ENCODE results near the gene CHST11. TPM values are rescaled to one million over a fixed set of nuclear protein-coding genes. Genes with fewer than 3 reads are reported as not detected.

The CHST11 gene
- total and polyA plus RNA-seq, 7 experiments from 2014 or later, result 23.4 to 74.3 (median 32.0) TPM

DNA sequence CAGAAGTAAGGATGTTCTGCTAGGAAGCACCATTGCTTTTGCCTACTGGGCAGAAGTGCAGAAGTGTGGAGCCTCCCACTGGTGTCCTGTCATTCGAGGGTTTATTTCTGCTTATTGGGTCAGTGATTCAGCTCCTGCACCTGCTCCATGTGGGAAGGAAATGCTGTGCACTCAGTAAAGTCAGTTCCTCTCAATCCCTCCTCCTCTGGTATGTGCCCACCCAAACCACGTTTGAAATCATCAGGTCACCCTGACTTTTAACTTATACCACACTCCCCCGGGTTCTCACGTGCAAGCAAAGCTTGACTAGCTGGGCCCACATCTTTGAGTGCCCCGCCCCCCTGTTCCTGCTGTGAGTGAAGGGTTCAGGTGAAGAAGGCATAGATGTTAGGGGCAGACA, 223.7 kb downstream of the CHST11 start:
- ATAC-seq (no peak), DNase-seq (no peak)
- Histone ChIP-seq H3K9me3 (ENCODE audit: control insufficient read depth in 2 of 3, low read length in 3 of 3) (no peaks in the 10 kb centered on the region), H3K4me1 (ENCODE audit: control insufficient read depth in 2 of 2, insufficient read depth in 2 of 2, low read length in 2 of 2) (peaks cover 25 to 51% of the 10 kb centered on the region in 2 donors), H3K36me3 (ENCODE audit: control insufficient read depth in 2 of 3, insufficient read depth in 3 of 3, low read length in 3 of 3) (no peaks in the 10 kb centered on the region), H3K27me3 (ENCODE audit: control insufficient read depth in 2 of 2, insufficient read depth in 2 of 2, low read length in 2 of 2) (no peaks in the 10 kb centered on the region), H3K27ac (ENCODE audit: low read depth, low read length) (no peak overlapping the region), H3K4me3 (ENCODE audit: low read length) (no peak overlapping the region)
- Mint-ChIP-seq H3K36me3 (peaks cover 0 to 30% (median 0%) of the 10 kb centered on the region in 5 donors), H3K4me3 (peak overlapping the region in 2 of 10 donors; percentile 11 to 26), H3K9me3 (peaks cover 0 to 7% (median 0%) of the 10 kb centered on the region in 11 donors), H3K27me3 (no peaks in the 10 kb centered on the region), H3K4me1 (peaks cover 36 to 81% (median 49%) of the 10 kb centered on the region in 7 donors), H3K27ac (peak overlapping the region in 3 of 9 donors; percentile 15 to 70 (median 59))
- ChIA-PET CTCF (interaction anchor here (1.1 kb wide), 1 partner anchor 26 kb away, joined by 4 read pairs; no protein-coding TSS in a partner anchor), POLR2A (no interaction called here)
- intact Hi-C loops (cut with micrococcal nuclease), result loop anchor here (1.0 to 5.0 kb wide), 7 partner anchors 82 to 427 kb away; partner anchors contain the start of genes SLC41A2 (in 1 of the 2) and WASHC4 (in 1 of the 2)

DNA sequence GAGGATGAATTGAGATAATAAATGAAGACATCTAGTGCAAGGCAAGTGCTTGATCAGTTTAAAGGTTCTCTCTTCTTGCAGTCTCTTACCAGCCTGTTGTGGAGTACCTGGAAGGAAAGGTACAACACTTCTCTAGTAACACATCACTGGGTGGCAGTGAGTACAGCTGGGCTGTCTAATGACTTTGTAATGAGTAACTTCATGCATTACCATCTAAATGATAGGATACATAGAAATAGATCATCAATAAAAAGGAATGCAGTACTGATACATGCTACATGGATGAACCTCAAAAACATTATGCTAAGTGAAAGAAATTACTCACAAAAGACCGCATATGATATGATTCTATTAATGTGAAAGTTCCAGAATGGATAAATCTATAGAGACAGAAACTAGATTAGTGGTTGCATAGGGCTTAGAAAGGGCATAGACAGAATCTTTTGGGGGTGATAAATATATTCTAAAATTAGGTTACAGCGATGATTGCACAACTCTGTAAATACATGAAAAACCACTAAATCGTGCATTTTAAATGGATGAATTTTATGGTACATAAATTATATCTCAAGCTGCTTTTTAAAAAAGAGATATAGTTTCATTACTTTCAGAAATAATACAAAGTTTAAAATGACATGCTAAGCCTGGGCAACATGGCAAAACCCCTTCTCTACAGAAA, 224.4 kb downstream of the CHST11 start:
- peak overlapping the region in 2 of 9 donors; percentile 46 to 70 for H3K27ac Mint-ChIP-seq
- Histone ChIP-seq H3K9me3 (ENCODE audit: control insufficient read depth in 2 of 3, low read length in 3 of 3) (no peaks in the 10 kb centered on the region), H3K27me3 (ENCODE audit: control insufficient read depth in 2 of 2, insufficient read depth in 2 of 2, low read length in 2 of 2) (no peaks in the 10 kb centered on the region), H3K36me3 (ENCODE audit: control insufficient read depth in 2 of 3, insufficient read depth in 3 of 3, low read length in 3 of 3) (no peaks in the 10 kb centered on the region), H3K4me1 (ENCODE audit: control insufficient read depth in 2 of 2, insufficient read depth in 2 of 2, low read length in 2 of 2) (peaks cover 25 to 57% of the 10 kb centered on the region in 2 donors), H3K4me3 (ENCODE audit: low read length) (no peak overlapping the region), H3K27ac (ENCODE audit: low read depth, low read length) (no peak overlapping the region)
- no peaks in the 10 kb centered on the region for H3K27me3 Mint-ChIP-seq
- DNase-seq (no peak), ATAC-seq (no peak)
- peak overlapping the region in 4 of 10 donors; percentile 6 to 52 (median 10) for H3K4me3 Mint-ChIP-seq
- peaks cover 0 to 29% (median 0%) of the 10 kb centered on the region in 5 donors for H3K36me3 Mint-ChIP-seq
- ChIA-PET CTCF (interaction anchor here (1.1 kb wide), 1 partner anchor 27 kb away, joined by 4 read pairs; no protein-coding TSS in a partner anchor), POLR2A (no interaction called here)
- intact Hi-C loops (cut with micrococcal nuclease), result loop anchor here (5.0 kb wide), 5 partner anchors 81 to 426 kb away; partner anchors contain the start of genes SLC41A2 (in 1 of the 2) and WASHC4 (in 1 of the 2)
- H3K9me3 Mint-ChIP-seq, result peaks cover 0 to 7% (median 0%) of the 10 kb centered on the region in 11 donors
- peaks cover 37 to 87% (median 50%) of the 10 kb centered on the region in 7 donors for H3K4me1 Mint-ChIP-seq

DNA sequence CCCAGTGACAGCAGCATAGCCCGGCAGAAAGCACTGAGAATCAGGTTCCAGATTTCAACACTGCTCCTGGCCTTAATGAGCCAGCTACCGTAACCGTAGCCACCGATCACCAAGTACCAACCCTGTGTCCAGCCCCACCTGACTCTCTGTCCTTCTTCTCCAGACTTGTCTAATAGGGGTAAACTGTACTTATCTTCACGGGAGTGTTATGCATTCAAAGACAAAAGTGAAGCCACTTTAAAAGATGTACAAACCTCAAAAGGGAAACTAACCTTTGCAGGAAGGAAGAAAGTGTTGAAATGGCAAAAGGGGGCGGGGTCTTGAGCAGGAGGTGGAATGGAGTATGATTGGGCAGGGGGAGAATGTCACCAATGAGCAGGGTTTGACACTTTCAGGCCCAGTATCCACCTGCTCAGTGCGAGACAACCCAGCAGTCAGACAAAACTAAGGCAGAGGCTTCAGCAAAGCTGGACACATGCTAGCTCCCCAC, 226.1 kb downstream of the CHST11 start:
- H3K27me3 Mint-ChIP-seq, result no peaks in the 10 kb centered on the region
- Histone ChIP-seq H3K27me3 (ENCODE audit: control insufficient read depth in 2 of 2, insufficient read depth in 2 of 2, low read length in 2 of 2) (no peaks in the 10 kb centered on the region), H3K9me3 (ENCODE audit: control insufficient read depth in 2 of 3, low read length in 3 of 3) (no peaks in the 10 kb centered on the region), H3K4me3 (ENCODE audit: low read length) (peak overlapping the region; percentile 56), H3K27ac (ENCODE audit: low read depth, low read length) (peak overlapping the region; percentile 59), H3K36me3 (ENCODE audit: control insufficient read depth in 2 of 3, insufficient read depth in 3 of 3, low read length in 3 of 3) (no peaks in the 10 kb centered on the region), H3K4me1 (ENCODE audit: control insufficient read depth in 2 of 2, insufficient read depth in 2 of 2, low read length in 2 of 2) (peaks cover 35 to 73% of the 10 kb centered on the region in 2 donors)
- H3K4me1 Mint-ChIP-seq, result peaks cover 49 to 91% (median 56%) of the 10 kb centered on the region in 7 donors
- peak overlapping the region; percentile 61 to 87 (median 72) for H3K4me3 Mint-ChIP-seq
- intact Hi-C loops (cut with micrococcal nuclease), result loop anchor here (1.0 to 5.0 kb wide), 9 partner anchors 12 to 424 kb away; partner anchors contain the start of genes CHST11 (in 1 of the 2), SLC41A2 (in 1 of the 2) and WASHC4 (in 1 of the 2)
- peak overlapping the region; percentile 13 to 89 (median 48) for H3K27ac Mint-ChIP-seq
- H3K9me3 Mint-ChIP-seq, result peaks cover 0 to 7% (median 0%) of the 10 kb centered on the region in 11 donors
- CTCF ChIA-PET, result interaction anchor here (0.7 kb wide), 1 partner anchor 226 kb away, joined by 3 read pairs; no protein-coding TSS in a partner anchor
- POLR2A ChIA-PET, result no interaction called here
- peaks cover 0 to 36% (median 0%) of the 10 kb centered on the region in 5 donors for H3K36me3 Mint-ChIP-seq
- DNase-seq (peak; percentile 29 to 79 (median 73)), ATAC-seq (peak; percentile 90)

GRCh38 chr12:104683831-104684503, 227.2 kb downstream of the CHST11 start:
- Histone ChIP-seq H3K9me3 (ENCODE audit: control insufficient read depth in 2 of 3, low read length in 3 of 3) (no peaks in the 10 kb centered on the region), H3K4me3 (ENCODE audit: low read length) (no peak overlapping the region), H3K27me3 (ENCODE audit: control insufficient read depth in 2 of 2, insufficient read depth in 2 of 2, low read length in 2 of 2) (no peaks in the 10 kb centered on the region), H3K36me3 (ENCODE audit: control insufficient read depth in 2 of 3, insufficient read depth in 3 of 3, low read length in 3 of 3) (no peaks in the 10 kb centered on the region), H3K27ac (ENCODE audit: low read depth, low read length) (no peak overlapping the region), H3K4me1 (ENCODE audit: control insufficient read depth in 2 of 2, insufficient read depth in 2 of 2, low read length in 2 of 2) (peaks cover 35 to 81% of the 10 kb centered on the region in 2 donors)
- H3K9me3 Mint-ChIP-seq, result peaks cover 0 to 7% (median 0%) of the 10 kb centered on the region in 11 donors
- DNase-seq (no peak), ATAC-seq (no peak)
- H3K27me3 Mint-ChIP-seq, result no peaks in the 10 kb centered on the region
- peaks cover 0 to 38% (median 0%) of the 10 kb centered on the region in 5 donors for H3K36me3 Mint-ChIP-seq
- intact Hi-C loops (cut with micrococcal nuclease), result loop anchor here (1.0 to 5.0 kb wide), 8 partner anchors 11 to 423 kb away; partner anchors contain the start of genes CHST11 (in 1 of the 2), SLC41A2 (in 1 of the 2) and WASHC4 (in 1 of the 2)
- H3K4me3 Mint-ChIP-seq, result peak overlapping the region in 1 of 10 donors; percentile 47
- peak overlapping the region in 2 of 9 donors; percentile 54 to 89 for H3K27ac Mint-ChIP-seq
- peaks cover 51 to 90% (median 59%) of the 10 kb centered on the region in 7 donors for H3K4me1 Mint-ChIP-seq
- CTCF ChIA-PET, result interaction anchor here (0.6 kb wide), 2 partner anchors 139 to 306 kb away, joined by 3 read pairs; no protein-coding TSS in a partner anchor
- POLR2A ChIA-PET, result no interaction called here

GRCh38 chr12:104684884-104685283, 228.1 kb downstream of the CHST11 start:
- H3K9me3 Mint-ChIP-seq, result peaks cover 0 to 7% (median 0%) of the 10 kb centered on the region in 11 donors
- CTCF ChIA-PET, result interaction anchor here (0.6 kb wide), 1 partner anchor 307 kb away, joined by 3 read pairs; no protein-coding TSS in a partner anchor
- Histone ChIP-seq H3K36me3 (ENCODE audit: control insufficient read depth in 2 of 3, insufficient read depth in 3 of 3, low read length in 3 of 3) (no peaks in the 10 kb centered on the region), H3K27ac (ENCODE audit: low read depth, low read length) (no peak overlapping the region), H3K9me3 (ENCODE audit: control insufficient read depth in 2 of 3, low read length in 3 of 3) (no peaks in the 10 kb centered on the region), H3K4me3 (ENCODE audit: low read length) (no peak overlapping the region), H3K4me1 (ENCODE audit: control insufficient read depth in 2 of 2, insufficient read depth in 2 of 2, low read length in 2 of 2) (peaks cover 35 to 82% of the 10 kb centered on the region in 2 donors), H3K27me3 (ENCODE audit: control insufficient read depth in 2 of 2, insufficient read depth in 2 of 2, low read length in 2 of 2) (no peaks in the 10 kb centered on the region)
- POLR2A ChIA-PET, result no interaction called here
- no peaks in the 10 kb centered on the region for H3K27me3 Mint-ChIP-seq
- ATAC-seq, result no peak
- peaks cover 0 to 37% (median 0%) of the 10 kb centered on the region in 5 donors for H3K36me3 Mint-ChIP-seq
- intact Hi-C loops (cut with micrococcal nuclease), result loop anchor here (5.0 kb wide), 5 partner anchors 77 to 422 kb away; partner anchors contain the start of genes SLC41A2 (in 1 of the 2) and WASHC4 (in 1 of the 2)
- peaks cover 45 to 93% (median 64%) of the 10 kb centered on the region in 7 donors for H3K4me1 Mint-ChIP-seq
- peak overlapping the region in 1 of 9 donors; percentile 27 for H3K27ac Mint-ChIP-seq
- DNase-seq, result no peak
- no peak overlapping the region for H3K4me3 Mint-ChIP-seq

DNA sequence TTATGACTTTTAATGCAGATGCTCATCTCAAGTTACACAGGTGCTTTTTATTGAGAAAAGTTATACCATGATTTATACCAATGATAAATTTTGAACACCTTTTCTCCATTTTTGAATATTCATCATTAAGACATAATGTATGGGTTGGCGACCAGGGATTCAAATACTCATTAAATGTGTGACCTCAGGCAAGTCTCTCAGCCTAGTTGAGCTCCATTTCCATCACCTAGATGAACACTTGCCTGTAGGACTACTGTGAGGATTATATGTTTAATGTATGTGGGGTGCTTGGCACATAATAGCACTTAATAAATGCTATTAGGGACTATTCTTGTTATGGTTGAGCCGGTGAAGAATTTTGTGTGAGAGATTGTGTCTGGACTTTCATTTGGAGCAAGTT, 228.6 kb downstream of the CHST11 start:
- Mint-ChIP-seq H3K4me3 (peak overlapping the region in 1 of 10 donors; percentile 13), H3K27ac (peak overlapping the region in 2 of 9 donors; percentile 30 to 79), H3K27me3 (no peaks in the 10 kb centered on the region), H3K36me3 (peaks cover 0 to 37% (median 0%) of the 10 kb centered on the region in 5 donors), H3K9me3 (peaks cover 0 to 5% (median 0%) of the 10 kb centered on the region in 11 donors), H3K4me1 (peaks cover 40 to 93% (median 64%) of the 10 kb centered on the region in 7 donors)
- ATAC-seq (no peak), DNase-seq (no peak)
- intact Hi-C loops (cut with micrococcal nuclease), result no loop called here
- Histone ChIP-seq H3K36me3 (ENCODE audit: control insufficient read depth in 2 of 3, insufficient read depth in 3 of 3, low read length in 3 of 3) (no peaks in the 10 kb centered on the region), H3K9me3 (ENCODE audit: control insufficient read depth in 2 of 3, low read length in 3 of 3) (no peaks in the 10 kb centered on the region), H3K27me3 (ENCODE audit: control insufficient read depth in 2 of 2, insufficient read depth in 2 of 2, low read length in 2 of 2) (no peaks in the 10 kb centered on the region), H3K27ac (ENCODE audit: low read depth, low read length) (no peak overlapping the region), H3K4me3 (ENCODE audit: low read length) (no peak overlapping the region), H3K4me1 (ENCODE audit: control insufficient read depth in 2 of 2, insufficient read depth in 2 of 2, low read length in 2 of 2) (peaks cover 32 to 77% of the 10 kb centered on the region in 2 donors)
- POLR2A ChIA-PET, result no interaction called here
- CTCF ChIA-PET, result no interaction called here
